Suprapubic skin (tissue), 3 donors: ENCODE data around the gene GLMN.
"Not testable (repeated sequence)": the region's sequence is repeated elsewhere in the genome, so short reads cannot be mapped to it uniquely, and the experiment has no call there.

ENCODE experiments used
- EP300 ChIP-seq: sonication (generic); formaldehyde crosslinking; IDR thresholded peaks from one replicate; pipeline ENCODE4 v1.6.1; 2017; ENCODE audit warnings: antibody characterized with exemption
- POLR2A ChIP-seq, 2 donors: fragments of 450-650 bp; IDR thresholded peaks; one replicate each; pipeline ENCODE4 v1.6.1; 2017; ENCODE audit warnings: antibody characterized with exemption in 2 of 2, mild to moderate bottlenecking in 2 of 2, moderate library complexity in 2 of 2
- TF ChIP-seq, protein P1 (sequence below), 2 donors: fragments of 200-600 bp in 1 of 2; fragments of 450-650 bp in 1 of 2; sonication (generic) in 1 of 2; IDR thresholded peaks; one replicate each; pipeline ENCODE4 v1.5.1; 2016 to 2019; ENCODE audit warnings: antibody characterized with exemption in 2 of 2, mild to moderate bottlenecking in 1 of 2, moderate library complexity in 1 of 2

DNA sequence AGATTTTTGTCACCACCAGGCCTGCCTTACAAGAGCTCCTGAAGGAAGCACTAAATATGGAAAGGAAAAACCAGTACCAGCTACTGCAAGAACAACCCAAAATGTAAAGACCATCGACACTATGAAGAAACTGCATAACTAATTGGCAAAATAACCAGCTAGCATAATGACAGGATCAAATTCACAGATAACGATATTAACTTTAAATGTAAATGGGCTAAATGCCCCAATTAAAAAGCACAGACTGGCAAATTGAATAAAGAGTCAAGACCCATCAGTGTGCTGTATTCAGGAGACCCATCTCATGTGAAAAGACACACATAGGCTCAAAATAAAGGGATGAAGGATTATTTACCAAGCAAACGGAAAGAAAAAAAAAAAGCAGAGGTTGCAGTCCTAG is 44.1 kb downstream of the GLMN start:
- TF ChIP-seq, protein P1, sequence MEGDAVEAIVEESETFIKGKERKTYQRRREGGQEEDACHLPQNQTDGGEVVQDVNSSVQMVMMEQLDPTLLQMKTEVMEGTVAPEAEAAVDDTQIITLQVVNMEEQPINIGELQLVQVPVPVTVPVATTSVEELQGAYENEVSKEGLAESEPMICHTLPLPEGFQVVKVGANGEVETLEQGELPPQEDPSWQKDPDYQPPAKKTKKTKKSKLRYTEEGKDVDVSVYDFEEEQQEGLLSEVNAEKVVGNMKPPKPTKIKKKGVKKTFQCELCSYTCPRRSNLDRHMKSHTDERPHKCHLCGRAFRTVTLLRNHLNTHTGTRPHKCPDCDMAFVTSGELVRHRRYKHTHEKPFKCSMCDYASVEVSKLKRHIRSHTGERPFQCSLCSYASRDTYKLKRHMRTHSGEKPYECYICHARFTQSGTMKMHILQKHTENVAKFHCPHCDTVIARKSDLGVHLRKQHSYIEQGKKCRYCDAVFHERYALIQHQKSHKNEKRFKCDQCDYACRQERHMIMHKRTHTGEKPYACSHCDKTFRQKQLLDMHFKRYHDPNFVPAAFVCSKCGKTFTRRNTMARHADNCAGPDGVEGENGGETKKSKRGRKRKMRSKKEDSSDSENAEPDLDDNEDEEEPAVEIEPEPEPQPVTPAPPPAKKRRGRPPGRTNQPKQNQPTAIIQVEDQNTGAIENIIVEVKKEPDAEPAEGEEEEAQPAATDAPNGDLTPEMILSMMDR (IDR thresholded peaks at IDR 0.05), result not testable (repeated sequence)
- TF ChIP-seq POLR2A (IDR thresholded peaks at IDR 0.05); EP300: not testable (repeated sequence)
